HEK293T (cell line): Measurements from ENCODE around the gene MAST2.

Experiments
- FOXM1 ChIP-seq: fragments of 450-650 bp; IDR thresholded peaks from 2 replicates; pipeline ENCODE4 v1.6.1; 2017; ENCODE audit warnings: mild to moderate bottlenecking, borderline replicate concordance
- SP1 ChIP-seq: fragments of 450-650 bp; IDR thresholded peaks from 2 replicates; pipeline ENCODE4 v1.6.1; 2017
- SUZ12 ChIP-seq: fragments of 450-650 bp; IDR thresholded peaks from 2 replicates; pipeline ENCODE4 v1.6.1; 2016; ENCODE audit warnings: mild to moderate bottlenecking
- ZNF384 ChIP-seq: fragments of 450-650 bp; IDR thresholded peaks from 2 replicates; pipeline ENCODE4 v1.6.1; 2016

- no peak for TF ChIP-seq ZNF384
- no peak for TF ChIP-seq FOXM1
- TF ChIP-seq SP1, result no peak
- TF ChIP-seq SUZ12, result no peak
Observed at GRCh38 chr1:45815667-45816458, 12.5 kb downstream of the MAST2 start.
